ENCODE data around the gene SRPX2.

SRPX2 gene

GRCh38 chrX:100643956-100644860, at the start of gene SRPX2:
TSS of gene SRPX2 (plus strand) at chrX:100644199. CDS start at chrX:100646323, 2,124 bp downstream.
- DNase-seq (ENCODE audit: low read depth), result no peak

GRCh38 chrX:100596601-100597000, 47.4 kb upstream of the SRPX2 start:
- no peak for DNase-seq (ENCODE audit: low read depth)

- DNase-seq (ENCODE audit: low read depth), result no peak
Observed at GRCh38 chrX:100599456-100599855, 44.5 kb upstream of the SRPX2 start.

GRCh38 chrX:100600340-100600739, 43.7 kb upstream of the SRPX2 start:
- no peak for DNase-seq (ENCODE audit: low read depth)

- DNase-seq (ENCODE audit: low read depth), result no peak
Observed at GRCh38 chrX:100600758-100601157, 43.2 kb upstream of the SRPX2 start.

- no peak for DNase-seq (ENCODE audit: low read depth)
Observed at GRCh38 chrX:100606753-100607152, 37.2 kb upstream of the SRPX2 start.

GRCh38 chrX:100609591-100609990, 34.4 kb upstream of the SRPX2 start:
- no peak for DNase-seq (ENCODE audit: low read depth)

GRCh38 chrX:100611951-100612350, 32.0 kb upstream of the SRPX2 start:
- no peak for DNase-seq (ENCODE audit: low read depth)

- no peak for DNase-seq (ENCODE audit: low read depth)
Observed at GRCh38 chrX:100615005-100615404, 29.0 kb upstream of the SRPX2 start.

GRCh38 chrX:100623001-100623400, 21.0 kb upstream of the SRPX2 start:
- no peak for DNase-seq (ENCODE audit: low read depth)

GRCh38 chrX:100625985-100626491, 18.0 kb upstream of the SRPX2 start:
- DNase-seq (ENCODE audit: low read depth), result no peak

- DNase-seq (ENCODE audit: low read depth), result no peak
Observed at GRCh38 chrX:100635040-100635439, 9.0 kb upstream of the SRPX2 start.

- no peak for DNase-seq (ENCODE audit: low read depth)
Observed at GRCh38 chrX:100635989-100636320, 8.0 kb upstream of the SRPX2 start.

GRCh38 chrX:100636321-100636991, 7.5 kb upstream of the SRPX2 start, which contains the start of gene TSPAN6:
TSS of gene TSPAN6 (minus strand) at chrX:100636806. CDS start at chrX:100636694, 112 bp downstream.
- DNase-seq (ENCODE audit: low read depth), result peak; percentile 57

- no peak for DNase-seq (ENCODE audit: low read depth)
Observed at GRCh38 chrX:100642290-100642689, 1.7 kb upstream of the SRPX2 start.

- no peak for DNase-seq (ENCODE audit: low read depth)
Observed at GRCh38 chrX:100643212-100643611, 787 bp upstream of the SRPX2 start.

GRCh38 chrX:100645106-100645505, 1.1 kb downstream of the SRPX2 start:
- DNase-seq (ENCODE audit: low read depth), result no peak

GRCh38 chrX:100647095-100647494, 3.1 kb downstream of the SRPX2 start:
- no peak for DNase-seq (ENCODE audit: low read depth)

GRCh38 chrX:100647739-100648138, 3.7 kb downstream of the SRPX2 start:
- no peak for DNase-seq (ENCODE audit: low read depth)

GRCh38 chrX:100648458-100649417, 4.7 kb downstream of the SRPX2 start:
- DNase-seq (ENCODE audit: low read depth), result no peak

- DNase-seq (ENCODE audit: low read depth), result no peak
Observed at GRCh38 chrX:100649550-100650356, 5.8 kb downstream of the SRPX2 start.

Data from stimulated activated CD4-positive, alpha-beta T cell treated with anti-CD3 and anti-CD28 coated beads, Interleukin-2, amount 100 ng/mL, for 4 hours (primary cell).